SJSA1 (cell line): ENCODE results near the gene LENEP. TPM values are rescaled to one million over a fixed set of nuclear protein-coding genes. Genes with fewer than 3 reads are reported as not detected.

Source experiments
- DNase-seq, 2 experiments: peaks; one replicate each; pipeline ENCODE4 v3.0.0-alpha.2; 2015 to 2020; ENCODE audit warnings: low spot score in 2 of 2, low read depth in 1 of 2
- H3K27ac ChIP-seq: fragments of 250-450 bp; sonication (Bioruptor Pico); 2 replicates; pipeline ENCODE4 v1.5.1; 2020; ENCODE audit warnings: mild to moderate bottlenecking, moderate library complexity
- H3K27me3 ChIP-seq: fragments of 250-450 bp; sonication (Bioruptor Pico); replicated peaks from 2 replicates; pipeline ENCODE4 v1.5.1; 2020; ENCODE audit warnings: mild to moderate bottlenecking, moderate library complexity
- H3K36me3 ChIP-seq: fragments of 250-450 bp; sonication (Bioruptor Pico); 2 replicates; pipeline ENCODE4 v1.5.1; 2020; ENCODE audit warnings: mild to moderate bottlenecking
- H3K4me1 ChIP-seq: fragments of 250-450 bp; sonication (Bioruptor Pico); replicated peaks from 2 replicates; pipeline ENCODE4 v1.6.1; 2021; ENCODE audit warnings: mild to moderate bottlenecking
- H3K4me3 ChIP-seq: fragments of 250-450 bp; sonication (Bioruptor Pico); 2 replicates; pipeline ENCODE4 v1.5.1; 2020; ENCODE audit warnings: mild to moderate bottlenecking
- H3K9me3 ChIP-seq: fragments of 250-450 bp; sonication (Bioruptor Pico); replicated peaks from 2 replicates; pipeline ENCODE4 v1.5.1; 2020; ENCODE audit warnings: mild to moderate bottlenecking
- total RNA-seq: library from RNA; depleted of rRNA; stranded (reverse); fragments of >200 nt; shearing (Covaris generic); gene quantifications from 2 replicates; pipeline ENCODE4 v1.2.3, GENCODE V29; 2014

LENEP gene
- total RNA-seq, 1 experiment from 2014 or later = not detected

DNA sequence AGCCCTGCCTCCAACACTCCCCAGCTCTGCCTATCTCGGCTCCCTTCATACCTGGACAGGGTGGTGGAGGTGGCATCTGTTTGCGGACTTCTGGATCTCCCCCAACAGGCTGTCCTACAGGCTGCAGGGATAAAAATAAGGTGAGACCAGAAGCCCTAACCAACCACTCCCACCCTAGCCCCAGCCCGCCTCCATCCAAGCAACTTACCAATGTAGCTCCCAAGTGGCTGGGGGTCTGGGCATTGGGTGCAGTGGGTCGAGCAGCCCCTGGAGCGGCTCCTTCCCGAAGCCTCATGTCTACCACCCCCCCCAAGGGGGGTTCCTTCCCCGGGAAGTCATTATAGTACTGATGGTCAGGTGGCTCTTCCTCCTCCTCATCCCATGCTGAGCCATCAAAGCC is 27.3 kb upstream of the LENEP start:
- Histone ChIP-seq H3K4me3 (no peak overlapping the region), H3K27ac (no peak overlapping the region), H3K36me3 (peaks cover 88% of the 10 kb centered on the region), H3K4me1 (peaks cover 40% of the 10 kb centered on the region), H3K9me3 (peaks cover 6% of the 10 kb centered on the region), H3K27me3 (no peaks in the 10 kb centered on the region)
- DNase-seq = no peak

DNA sequence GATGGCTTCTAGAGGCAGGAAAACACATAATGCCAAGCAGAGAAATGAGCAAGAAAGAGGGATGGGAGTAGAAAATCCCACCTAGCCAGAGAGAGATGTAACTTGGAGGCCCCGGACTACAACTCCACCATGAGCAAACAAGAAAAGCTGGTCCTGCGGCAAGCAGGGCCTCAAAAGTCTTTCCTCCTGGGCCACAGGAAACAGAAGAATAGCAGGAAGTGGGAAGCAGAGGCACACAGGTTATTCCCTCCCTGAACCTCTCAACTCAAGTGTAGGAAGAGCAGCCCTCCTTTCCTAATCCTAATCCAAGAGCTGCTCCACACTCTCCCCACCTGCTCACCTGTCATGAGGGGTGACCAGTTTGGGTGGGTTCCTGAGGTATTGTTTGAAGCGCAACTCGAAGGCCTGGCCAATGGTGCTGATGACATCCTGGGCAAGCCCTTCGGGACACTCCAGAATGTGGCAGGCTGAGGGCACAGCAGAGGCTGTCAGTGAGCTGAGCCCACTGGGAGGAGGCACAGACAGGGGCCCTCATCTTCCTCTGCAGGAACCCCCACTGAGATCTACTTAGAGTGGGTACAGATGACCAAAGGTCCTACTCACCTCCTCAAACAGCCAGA is 25.9 kb upstream of the LENEP start:
- Histone ChIP-seq H3K27ac (no peak overlapping the region), H3K27me3 (no peaks in the 10 kb centered on the region), H3K36me3 (peaks cover 79% of the 10 kb centered on the region), H3K4me3 (no peak overlapping the region), H3K4me1 (peaks cover 42% of the 10 kb centered on the region), H3K9me3 (no peaks in the 10 kb centered on the region)
- DNase-seq = no peak

DNA sequence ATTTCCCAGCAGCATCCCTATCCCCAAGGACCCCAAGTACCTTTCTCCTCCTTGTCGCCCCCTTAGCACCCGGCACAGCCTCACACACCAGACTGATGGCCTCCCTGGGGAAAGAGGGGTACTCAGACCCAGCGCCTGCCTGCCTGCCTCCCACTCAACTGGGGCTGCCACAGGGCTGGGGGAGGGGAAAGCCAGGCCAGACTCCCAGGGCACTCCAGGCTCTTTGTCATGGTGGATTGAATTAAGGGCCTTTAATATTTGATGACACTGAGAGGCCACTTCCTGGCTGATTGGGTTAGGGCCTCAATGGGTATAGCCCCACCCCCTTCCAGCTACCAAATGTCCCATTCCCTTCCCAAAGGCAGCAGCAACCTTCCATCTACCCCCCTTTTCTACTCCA is 24.7 kb upstream of the LENEP start:
- H3K9me3 ChIP-seq = no peaks in the 10 kb centered on the region
- no peak overlapping the region for H3K4me3 ChIP-seq
- no peak for DNase-seq
- no peaks in the 10 kb centered on the region for H3K27me3 ChIP-seq
- peaks cover 66% of the 10 kb centered on the region for H3K36me3 ChIP-seq
- no peak overlapping the region for H3K27ac ChIP-seq
- peaks cover 43% of the 10 kb centered on the region for H3K4me1 ChIP-seq

DNA sequence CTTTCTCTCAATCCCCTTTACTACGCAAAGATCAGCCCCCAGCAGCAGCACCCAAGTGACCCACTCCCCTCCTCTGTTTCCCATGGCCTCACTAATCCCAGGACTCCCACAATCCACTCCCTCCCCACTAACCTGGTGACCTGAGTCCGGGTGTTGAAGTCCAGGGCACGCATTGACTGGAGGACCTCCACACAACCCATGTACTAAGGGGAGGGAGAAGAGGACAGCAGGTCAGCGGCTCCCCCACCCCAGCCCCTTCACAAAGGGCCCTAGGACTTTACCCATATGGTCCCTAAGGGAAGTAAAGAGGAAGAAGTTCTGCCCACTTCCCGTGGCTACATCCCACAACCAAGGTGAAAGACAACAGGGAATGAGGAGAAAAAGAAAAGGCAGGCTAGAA is 24.1 kb upstream of the LENEP start:
- Histone ChIP-seq H3K9me3 (no peaks in the 10 kb centered on the region), H3K27me3 (no peaks in the 10 kb centered on the region), H3K27ac (no peak overlapping the region), H3K36me3 (peaks cover 61% of the 10 kb centered on the region), H3K4me1 (peaks cover 43% of the 10 kb centered on the region), H3K4me3 (peak overlapping the region; percentile 33)
- no peak for DNase-seq

DNA sequence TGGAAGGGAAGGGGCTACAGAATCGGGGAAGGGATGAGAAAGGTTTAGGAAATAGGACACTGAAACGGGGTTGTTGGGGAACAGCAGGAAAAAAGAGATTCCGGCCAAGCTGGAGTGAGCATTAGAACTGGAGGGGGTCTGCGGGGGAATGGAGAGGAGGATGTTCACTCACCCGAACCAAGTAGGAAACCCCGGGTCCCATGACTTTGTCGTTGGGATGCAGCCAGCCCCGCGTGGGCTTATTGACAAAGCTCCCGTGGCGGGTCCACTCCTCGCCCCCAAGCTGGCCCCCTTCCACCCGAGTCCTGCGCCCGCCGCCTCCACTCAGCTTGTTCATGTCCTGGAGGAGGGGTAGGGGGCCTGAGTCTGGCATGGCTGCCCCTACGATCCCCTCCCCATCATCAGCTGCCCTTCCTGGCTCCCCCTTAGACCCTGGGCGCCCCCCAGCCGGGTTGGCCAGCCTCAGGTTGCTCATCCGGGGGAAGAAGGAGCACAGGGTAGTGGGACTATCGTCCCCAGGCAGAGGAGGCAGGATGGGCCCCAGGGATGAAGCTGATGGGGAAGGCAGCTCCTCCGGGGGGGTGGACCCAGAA is 23.4 kb upstream of the LENEP start:
- H3K27me3 ChIP-seq = no peaks in the 10 kb centered on the region
- no peaks in the 10 kb centered on the region for H3K9me3 ChIP-seq
- H3K36me3 ChIP-seq = peaks cover 54% of the 10 kb centered on the region
- H3K4me1 ChIP-seq = peaks cover 43% of the 10 kb centered on the region
- no peak for DNase-seq
- peak overlapping the region; percentile 97 for H3K27ac ChIP-seq
- peak overlapping the region; percentile 33 for H3K4me3 ChIP-seq

DNA sequence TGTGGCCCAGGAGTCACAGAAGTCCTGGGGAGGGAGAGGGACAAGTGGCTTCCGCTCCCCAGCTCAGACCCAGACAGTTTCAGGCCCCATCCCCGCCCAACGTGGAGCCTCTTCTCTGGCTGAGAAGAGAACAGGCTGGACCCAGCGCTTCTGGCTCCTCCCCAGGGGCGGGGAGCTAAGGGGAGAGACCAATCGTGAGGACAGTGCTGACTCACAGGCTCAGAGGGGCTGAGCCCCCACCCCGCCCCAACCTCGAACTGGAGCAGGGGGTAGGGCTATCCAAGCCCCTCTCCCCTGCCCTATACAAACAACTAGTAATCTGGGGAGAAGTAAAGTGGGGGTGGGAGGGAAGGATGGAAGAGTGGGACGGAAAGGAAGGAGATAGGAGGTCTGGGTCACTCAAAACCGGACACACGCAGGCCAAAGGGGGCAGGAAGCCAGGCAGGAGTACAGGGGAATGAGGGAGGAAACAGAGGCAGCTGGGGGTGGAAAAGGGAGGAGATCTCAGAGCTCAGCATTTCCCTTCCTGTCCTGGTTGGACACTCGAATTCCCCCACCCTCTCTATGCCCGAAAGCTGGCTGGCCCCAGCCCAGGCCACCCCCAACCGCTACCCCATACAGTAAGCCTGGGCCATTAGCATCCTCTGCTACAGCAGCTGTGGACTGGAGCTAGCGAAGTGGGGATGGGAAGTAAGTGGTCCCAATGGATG is 22.6 kb upstream of the LENEP start, which contains the start of gene SHC1:
Gene SHC1, minus strand, starts transcription at position 117 of the 710 bp plus-strand sequence. CDS start 221 bp downstream, outside the sequence.
- Histone ChIP-seq H3K27me3 (no peaks in the 10 kb centered on the region), H3K4me3 (peak within 1 kb of the TSS; percentile 33), H3K27ac (peak within 1 kb of the TSS; percentile 97), H3K9me3 (no peaks in the 10 kb centered on the region), H3K4me1 (peaks cover 43% of the 10 kb centered on the region), H3K36me3 (peaks cover 54% of the 10 kb centered on the region)
- peak; percentile 95 to 97 for DNase-seq

DNA sequence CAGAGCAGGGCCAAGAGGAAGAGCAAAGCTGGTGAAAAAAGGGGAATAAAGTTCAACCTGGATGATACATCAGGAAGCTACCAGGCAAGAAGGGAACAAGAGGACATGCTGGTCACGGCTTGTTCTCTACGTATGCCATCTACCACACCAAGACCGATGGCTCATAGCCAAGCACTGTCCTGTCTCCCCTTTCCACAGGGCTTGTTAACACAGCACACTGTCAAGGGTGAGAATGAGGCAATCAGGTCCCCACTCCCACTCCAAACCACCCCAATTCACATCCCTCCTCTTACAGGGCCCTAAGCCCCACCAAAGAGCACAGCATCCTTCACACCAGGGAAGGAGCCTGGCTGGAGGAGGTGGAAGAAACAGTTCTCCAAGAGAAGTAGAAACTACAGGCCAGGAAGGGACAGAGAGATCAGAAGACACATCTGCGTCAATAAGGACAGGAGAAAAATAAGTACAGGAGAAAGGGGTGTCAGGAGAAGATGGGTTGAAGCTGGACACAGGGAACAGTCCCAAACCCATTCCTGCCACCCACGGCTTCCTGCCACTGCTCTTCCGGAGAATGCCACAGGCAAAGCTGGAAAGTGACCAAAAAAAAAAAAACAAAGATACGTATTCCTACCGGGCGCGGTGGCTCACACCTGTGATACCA is 21.9 kb upstream of the LENEP start:
- H3K36me3 ChIP-seq = peaks cover 54% of the 10 kb centered on the region
- DNase-seq = peak in 1 of 2 experiments; percentile 58
- H3K27me3 ChIP-seq = no peaks in the 10 kb centered on the region
- no peaks in the 10 kb centered on the region for H3K9me3 ChIP-seq
- no peak overlapping the region; the same call in 1 of the 2 replicates for H3K4me3 ChIP-seq
- peak overlapping the region; percentile 97 for H3K27ac ChIP-seq
- peaks cover 49% of the 10 kb centered on the region for H3K4me1 ChIP-seq

DNA sequence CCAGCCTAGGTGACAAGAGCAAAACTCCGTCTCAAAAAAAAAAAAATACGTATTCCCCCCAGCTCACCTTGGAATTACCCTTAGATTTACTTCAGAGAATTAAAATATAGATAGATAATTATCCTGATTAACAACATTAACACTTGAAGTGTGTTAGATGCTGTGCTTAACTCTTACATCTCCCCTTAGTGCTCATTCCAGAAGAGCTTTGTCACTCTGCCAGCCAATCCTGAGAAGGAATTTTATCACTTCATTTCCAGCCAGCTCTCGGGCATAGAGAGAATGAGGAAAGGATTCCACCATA is 21.2 kb upstream of the LENEP start:
- Histone ChIP-seq H3K27me3 (no peaks in the 10 kb centered on the region), H3K4me3 (peak overlapping the region; percentile 19), H3K27ac (peak overlapping the region; percentile 97), H3K4me1 (peaks cover 52% of the 10 kb centered on the region), H3K9me3 (no peaks in the 10 kb centered on the region), H3K36me3 (peaks cover 50% of the 10 kb centered on the region)
- DNase-seq = no peak

DNA sequence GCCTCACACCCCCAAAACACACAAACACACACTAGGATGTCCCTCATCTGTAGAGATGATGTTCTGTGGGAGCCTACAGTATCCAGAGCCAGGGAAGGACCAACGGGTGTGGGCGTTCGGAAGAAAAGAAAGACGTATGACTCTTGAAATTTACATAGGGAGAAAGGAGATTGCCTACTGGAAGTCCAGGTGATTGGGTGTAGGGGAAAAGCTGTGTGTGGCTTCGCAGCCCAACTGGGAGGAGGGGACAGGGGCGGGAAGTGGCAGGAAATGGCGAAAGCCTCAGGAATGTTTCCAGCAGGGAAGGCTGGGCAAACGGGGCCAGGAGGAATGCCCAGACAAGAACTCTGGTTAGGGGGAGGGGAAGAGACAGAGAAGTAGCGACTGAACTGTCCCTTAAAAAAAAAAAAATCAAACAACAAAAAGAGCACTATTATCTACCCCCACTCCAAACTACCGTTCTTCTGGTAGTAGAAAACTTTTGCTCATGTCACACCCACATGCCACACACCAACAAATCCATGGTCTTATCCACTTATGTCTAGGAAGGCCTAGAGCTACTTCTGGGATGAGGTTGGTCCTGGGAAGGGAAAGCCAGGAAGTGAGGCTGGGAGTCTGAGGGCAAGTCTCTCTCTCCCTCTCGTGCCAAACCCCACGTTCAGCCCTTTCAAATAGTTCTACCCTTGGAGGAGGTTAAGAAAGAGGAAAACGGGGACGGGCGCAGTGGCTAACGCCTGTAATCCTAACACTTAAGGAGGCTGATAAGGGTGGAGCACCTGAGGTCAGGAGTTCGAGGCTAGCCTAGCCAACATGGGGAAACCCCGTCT is 20.7 kb upstream of the LENEP start:
- H3K27me3 ChIP-seq = no peaks in the 10 kb centered on the region
- H3K9me3 ChIP-seq = no peaks in the 10 kb centered on the region
- peak overlapping the region; percentile 53 for H3K4me3 ChIP-seq
- peaks cover 52% of the 10 kb centered on the region for H3K4me1 ChIP-seq
- DNase-seq = peak; percentile 98 to 99
- H3K36me3 ChIP-seq = peaks cover 50% of the 10 kb centered on the region
- peak overlapping the region; percentile 97 for H3K27ac ChIP-seq

DNA sequence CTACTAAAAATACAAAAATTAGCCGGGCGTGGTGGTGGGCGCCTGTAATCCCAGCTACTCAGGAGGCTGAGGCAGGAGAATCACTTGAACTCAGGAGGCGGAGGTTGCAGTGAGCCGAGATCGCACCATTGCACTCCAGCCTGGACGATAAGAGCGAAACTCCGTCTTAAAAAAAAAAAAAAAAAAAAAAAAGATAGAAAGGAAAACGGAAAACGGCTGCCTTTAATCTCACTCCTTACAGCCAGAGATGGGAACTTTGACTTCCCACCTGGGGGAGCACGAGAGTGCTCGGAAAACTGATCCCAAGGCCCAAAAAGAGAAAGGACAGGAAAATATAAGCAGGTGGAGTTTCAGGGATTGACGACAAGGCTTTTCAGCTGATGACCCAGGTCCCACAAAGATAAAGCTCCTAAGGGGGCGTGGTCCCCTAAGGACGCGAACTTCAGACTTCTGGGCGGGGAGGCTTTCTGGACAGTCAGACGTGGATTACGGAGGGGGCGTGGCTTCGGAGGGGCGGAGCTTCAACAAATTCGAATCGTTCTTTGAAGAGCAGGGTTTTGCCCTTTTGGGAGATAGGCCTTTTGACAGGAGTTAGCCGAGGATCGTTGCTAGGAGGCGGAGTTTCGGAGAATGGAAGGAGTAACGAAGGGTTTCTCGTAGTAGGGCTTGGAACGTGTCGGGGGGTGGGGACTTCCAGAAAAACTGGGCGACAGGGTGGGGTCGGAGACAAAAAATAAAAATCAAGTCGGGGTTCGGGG is 19.9 kb upstream of the LENEP start:
- Histone ChIP-seq H3K27ac (peak overlapping the region; percentile 97), H3K36me3 (peaks cover 50% of the 10 kb centered on the region), H3K9me3 (no peaks in the 10 kb centered on the region), H3K4me3 (peak overlapping the region; percentile 53), H3K27me3 (no peaks in the 10 kb centered on the region), H3K4me1 (peaks cover 52% of the 10 kb centered on the region)
- peak; percentile 98 to 99 for DNase-seq

DNA sequence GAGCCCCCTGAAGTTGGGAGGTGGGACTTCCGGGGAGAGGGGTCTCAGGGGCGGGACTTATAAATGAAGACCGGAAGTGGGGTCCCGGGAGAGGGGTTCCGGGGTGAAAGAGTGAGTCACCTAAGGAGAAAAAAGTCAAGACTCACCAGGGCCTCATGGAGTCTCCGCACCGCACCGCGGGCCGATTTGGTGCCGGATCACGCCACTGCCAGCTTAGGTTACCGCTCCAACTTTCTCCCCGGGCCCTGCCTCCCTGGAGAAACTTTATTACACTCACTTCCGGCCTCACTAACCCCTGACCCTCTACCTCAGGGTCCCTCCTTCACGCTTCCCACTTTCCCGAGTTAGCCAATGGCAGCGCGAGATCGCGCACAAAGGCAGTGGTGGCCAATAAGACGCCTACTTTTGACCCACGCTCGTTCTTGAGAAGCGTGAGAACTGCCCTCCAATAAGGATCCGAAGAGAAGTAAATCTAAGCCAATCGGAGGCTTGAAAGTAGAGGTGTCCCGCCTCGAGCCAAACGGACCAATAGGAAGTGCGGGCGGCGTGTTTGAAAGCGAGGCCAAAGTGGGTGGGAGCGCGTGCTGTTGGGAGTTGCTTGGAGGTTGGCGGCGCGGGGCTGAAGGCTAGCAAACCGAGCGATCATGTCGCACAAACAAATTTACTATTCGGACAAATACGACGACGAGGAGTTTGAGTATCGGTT is 19.1 kb upstream of the LENEP start, which contains the start of gene CKS1B:
Gene CKS1B, plus strand, starts transcription at position 580 of the 706 bp plus-strand sequence. Its CDS starts 65 bp downstream, at position 645.
- no peaks in the 10 kb centered on the region for H3K9me3 ChIP-seq
- no peaks in the 10 kb centered on the region for H3K27me3 ChIP-seq
- H3K27ac ChIP-seq = peak within 1 kb of the TSS; percentile 97
- peak; percentile 99 to 100 for DNase-seq
- peaks cover 47% of the 10 kb centered on the region for H3K36me3 ChIP-seq
- peak within 1 kb of the TSS; percentile 53 for H3K4me3 ChIP-seq
- H3K4me1 ChIP-seq = peaks cover 47% of the 10 kb centered on the region

DNA sequence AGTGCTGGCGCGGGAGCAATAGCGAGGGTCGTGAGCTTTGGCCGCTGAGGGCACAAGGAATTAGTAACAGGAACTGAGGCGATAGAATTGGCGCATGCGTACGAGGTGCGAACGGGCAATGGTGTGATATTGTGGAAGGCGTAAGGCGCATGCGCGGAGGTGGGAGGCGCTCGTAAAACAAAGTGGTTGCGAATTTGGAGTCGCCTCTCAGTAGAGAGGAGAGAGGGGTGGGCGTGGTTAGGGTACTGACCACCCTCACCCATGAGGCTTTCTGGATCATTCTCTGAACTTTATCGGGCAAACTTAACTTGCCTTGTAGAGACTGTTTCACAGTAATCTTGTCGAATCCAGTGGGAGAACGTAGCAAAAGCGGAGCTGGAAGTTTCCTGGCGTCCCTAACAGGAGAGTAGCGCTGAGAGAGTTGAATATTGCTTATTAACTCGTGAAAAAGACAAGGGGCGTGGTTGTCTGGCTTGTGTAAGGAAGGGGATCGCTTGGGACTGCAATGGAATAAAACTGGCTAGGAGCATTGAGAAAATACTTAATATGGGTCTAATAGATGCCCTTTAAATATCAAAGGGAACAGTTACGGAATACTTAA is 18.5 kb upstream of the LENEP start:
- Histone ChIP-seq H3K27me3 (no peaks in the 10 kb centered on the region), H3K4me3 (peak overlapping the region; percentile 53), H3K27ac (peak overlapping the region; percentile 97), H3K4me1 (peaks cover 41% of the 10 kb centered on the region), H3K36me3 (peaks cover 51% of the 10 kb centered on the region), H3K9me3 (no peaks in the 10 kb centered on the region)
- DNase-seq = peak; percentile 96 to 99
